Skeletal muscle cell (primary cell): ENCODE data around the gene PATL2.
A peak's percentile ranks its signal among the peaks of the same experiment; 100 is the strongest.
"Not testable (repeated sequence)": the region's sequence is repeated elsewhere in the genome, so short reads cannot be mapped to it uniquely, and the experiment has no call there.

Experiments used
- DNase-seq: peaks from one replicate; pipeline ENCODE4 v3.0.0-alpha.2; 2010; ENCODE audit warnings: low read depth
- H3K4me3 ChIP-seq: 2 replicates; pipeline ENCODE4 v1.5.1; 2011; ENCODE audit warnings: low read depth, mild to moderate bottlenecking, control low read depth, low read length, moderate library complexity

Gene PATL2

DNA sequence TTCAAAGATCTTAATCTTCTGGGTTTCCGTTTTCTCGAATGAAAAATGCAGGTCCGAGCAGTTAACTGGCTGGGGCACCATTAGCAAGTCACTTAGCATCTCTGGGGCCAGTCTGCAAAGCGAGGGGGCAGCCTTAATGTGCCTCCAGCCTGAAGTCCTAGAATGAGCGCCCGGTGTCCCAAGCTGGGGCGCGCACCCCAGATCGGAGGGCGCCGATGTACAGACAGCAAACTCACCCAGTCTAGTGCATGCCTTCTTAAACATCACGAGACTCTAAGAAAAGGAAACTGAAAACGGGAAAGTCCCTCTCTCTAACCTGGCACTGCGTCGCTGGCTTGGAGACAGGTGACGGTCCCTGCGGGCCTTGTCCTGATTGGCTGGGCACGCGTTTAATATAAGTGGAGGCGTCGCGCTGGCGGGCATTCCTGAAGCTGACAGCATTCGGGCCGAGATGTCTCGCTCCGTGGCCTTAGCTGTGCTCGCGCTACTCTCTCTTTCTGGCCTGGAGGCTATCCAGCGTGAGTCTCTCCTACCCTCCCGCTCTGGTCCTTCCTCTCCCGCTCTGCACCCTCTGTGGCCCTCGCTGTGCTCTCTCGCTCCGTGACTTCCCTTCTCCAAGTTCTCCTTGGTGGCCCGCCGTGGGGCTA is at the start of gene PATL2, which contains the start of gene B2M:
TSS of gene PATL2 (minus strand) at position 228 of the 647 bp plus-strand sequence. CDS start 34,833 bp downstream, outside the sequence.
TSS of gene B2M (plus strand) at position 422 of the 647 bp plus-strand sequence. CDS start at position 452, 30 bp downstream.
- DNase-seq, result peak; percentile 80
- peak within 1 kb of the TSS; percentile 93 for H3K4me3 ChIP-seq

DNA sequence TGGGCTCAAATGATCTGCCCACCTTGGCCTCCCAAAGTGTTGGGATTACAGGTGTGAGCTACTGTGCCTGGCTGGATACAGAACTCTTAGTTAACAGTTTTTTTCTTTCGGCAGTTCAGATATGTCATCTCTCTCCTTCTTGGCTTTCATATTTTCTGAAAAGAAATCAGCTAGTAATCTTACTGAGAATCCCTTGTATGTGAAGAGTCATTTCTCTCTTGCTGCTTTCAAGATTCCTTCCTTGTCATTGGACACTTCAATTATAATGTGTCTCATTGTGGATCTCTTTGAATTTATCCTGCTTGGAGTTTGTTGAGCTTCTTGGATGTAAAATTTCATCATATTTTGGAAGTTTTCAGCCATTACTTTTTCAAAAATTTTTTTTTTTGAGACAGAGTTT is 42.2 kb upstream of the PATL2 start:
- H3K4me3 ChIP-seq, result no peak overlapping the region
- no peak for DNase-seq

DNA sequence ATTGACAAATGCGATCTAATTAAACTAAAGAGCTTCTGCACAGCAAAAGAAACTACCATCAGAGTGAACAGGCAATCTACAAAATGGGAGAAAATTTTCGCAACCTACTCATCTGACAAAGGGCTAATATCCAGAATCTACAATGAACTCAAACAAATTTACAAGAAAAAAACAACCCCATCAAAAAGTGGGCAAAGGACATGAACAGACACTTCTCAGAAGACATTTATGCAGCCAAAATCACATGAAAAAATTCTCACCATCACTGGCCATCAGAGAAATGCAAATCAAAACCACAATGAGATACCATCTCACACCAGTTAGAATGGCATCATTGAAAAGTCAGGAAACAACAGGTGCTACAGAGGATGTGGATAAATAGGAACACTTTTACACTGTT is 32.3 kb upstream of the PATL2 start:
- not testable (repeated sequence) for H3K4me3 ChIP-seq, DNase-seq

DNA sequence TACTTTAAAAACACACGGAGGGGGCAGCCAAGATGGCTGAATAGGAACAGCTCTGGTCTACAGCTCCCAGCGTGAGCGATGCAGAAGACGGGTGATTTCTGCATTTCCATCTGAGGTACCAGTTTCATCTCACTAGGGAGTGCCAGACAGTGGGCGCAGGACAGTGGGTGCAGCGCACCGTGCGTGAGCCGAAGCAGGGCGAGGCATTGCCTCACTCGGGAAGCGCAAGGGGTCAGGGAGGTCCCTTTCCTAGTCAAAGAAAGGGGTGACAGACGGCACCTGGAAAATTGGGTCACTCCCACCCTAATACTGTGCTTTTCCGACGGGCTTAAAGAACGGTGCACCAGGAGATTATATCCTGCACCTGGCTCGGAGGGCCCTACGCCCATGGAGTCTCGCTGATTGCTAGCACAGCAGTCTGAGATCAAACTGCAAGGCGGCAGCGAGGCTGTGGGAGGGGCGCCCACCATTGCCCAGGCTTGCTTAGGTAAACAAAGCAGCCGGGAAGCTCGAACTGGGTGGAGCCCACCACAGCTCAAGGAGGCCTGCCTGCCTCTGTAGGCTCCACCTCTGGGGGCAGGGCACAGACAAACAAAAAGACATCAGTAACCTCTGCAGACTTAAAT is 28.2 kb upstream of the PATL2 start:
- not testable (repeated sequence) for DNase-seq, H3K4me3 ChIP-seq

DNA sequence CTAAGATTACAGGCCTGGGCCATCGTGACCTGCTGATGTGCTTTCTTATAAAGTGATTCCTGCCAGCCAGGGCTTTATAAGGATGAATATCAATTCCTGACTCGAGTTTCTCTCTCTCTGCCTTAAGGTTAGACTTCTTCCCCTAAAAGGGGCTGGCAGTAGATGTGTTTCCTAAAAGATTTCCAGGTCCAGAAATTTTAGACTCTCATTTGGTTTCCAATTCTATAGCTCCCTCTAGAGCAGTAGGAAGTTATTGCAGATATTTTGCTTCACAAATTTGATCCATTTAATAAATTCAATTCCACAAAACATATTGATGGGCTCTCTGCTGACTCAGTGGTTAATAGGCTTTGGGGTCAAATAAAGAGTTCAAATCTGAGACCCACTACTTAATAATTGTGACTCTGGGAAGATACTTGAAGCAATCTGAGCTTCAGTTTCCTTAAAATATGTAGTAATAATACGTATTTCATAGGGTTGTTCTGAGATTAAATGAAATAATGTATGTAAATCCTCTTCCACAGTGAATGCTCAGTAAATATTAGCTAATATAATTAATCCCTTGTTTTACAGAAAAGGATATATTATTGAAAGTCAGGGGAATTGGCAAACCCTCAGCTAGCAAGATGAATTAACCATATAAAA is 27.3 kb upstream of the PATL2 start:
- H3K4me3 ChIP-seq, result no peak overlapping the region
- DNase-seq, result no peak

DNA sequence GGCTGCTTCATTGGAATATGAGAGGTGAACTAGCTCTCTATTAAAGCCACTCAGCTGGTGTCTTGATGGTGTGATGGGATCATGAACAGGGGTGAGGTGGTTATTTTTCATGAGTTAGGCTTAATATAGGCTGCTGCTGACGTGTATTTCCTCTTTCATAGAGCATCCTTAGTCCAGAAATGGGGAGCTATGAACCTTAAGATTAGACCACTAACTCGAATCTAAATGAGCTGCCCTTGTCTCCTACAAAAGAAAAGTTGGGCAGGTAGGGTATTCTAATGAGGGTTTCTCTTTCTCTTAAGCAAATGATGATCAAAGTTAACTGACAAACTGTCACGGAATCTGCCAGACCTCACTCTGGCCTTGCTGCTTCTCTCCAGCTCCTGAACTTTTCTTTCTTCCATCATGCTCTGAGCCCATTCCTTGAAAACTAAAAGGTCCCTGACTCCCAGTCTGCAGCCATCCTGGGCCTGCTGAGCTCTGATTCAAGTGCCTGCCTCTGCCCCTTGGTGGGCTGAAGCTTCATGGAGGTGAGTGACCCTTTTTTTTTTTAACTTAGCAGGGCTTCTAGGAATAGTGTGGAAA is 25.1 kb upstream of the PATL2 start, which contains the start of gene TRIM69:
TSS of gene TRIM69 (plus strand) at position 348 of the 585 bp plus-strand sequence. CDS start at position 525, 177 bp downstream.
- no peak within 1 kb of the TSS for H3K4me3 ChIP-seq
- DNase-seq, result no peak

DNA sequence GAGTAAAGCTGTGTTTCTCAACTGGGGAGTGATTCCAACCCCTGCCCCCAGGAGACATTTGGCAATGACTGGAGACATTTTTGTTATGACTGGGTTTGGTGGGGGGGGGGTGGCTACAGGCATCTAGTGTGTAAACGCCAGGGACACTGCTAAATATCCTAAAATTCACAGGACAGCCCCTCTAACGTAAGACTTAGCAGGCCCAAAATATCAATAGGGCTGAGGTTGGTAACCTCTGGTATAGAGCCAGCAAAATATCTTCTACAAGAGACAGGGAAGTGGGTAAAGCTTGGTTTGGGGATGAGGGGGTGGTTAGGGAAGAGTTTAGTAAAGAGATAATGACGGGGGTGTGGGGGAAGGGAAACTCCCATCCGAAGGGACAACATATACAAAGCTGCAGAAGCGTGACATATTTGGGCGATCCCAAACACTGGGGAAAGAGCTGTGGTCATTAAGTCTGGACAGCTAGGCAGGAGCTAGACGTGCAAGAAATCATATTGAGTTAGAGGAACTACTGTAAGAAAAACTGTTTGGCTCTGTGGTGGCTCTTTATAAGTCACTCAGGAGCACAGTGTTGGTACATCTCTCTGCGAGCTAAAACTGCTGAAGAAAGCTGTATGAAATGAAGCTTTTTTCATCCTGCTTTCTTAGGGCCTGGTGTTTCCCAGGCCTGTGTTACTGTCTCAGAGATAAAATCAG is 24.5 kb upstream of the PATL2 start:
- no peak overlapping the region for H3K4me3 ChIP-seq
- DNase-seq, result no peak

DNA sequence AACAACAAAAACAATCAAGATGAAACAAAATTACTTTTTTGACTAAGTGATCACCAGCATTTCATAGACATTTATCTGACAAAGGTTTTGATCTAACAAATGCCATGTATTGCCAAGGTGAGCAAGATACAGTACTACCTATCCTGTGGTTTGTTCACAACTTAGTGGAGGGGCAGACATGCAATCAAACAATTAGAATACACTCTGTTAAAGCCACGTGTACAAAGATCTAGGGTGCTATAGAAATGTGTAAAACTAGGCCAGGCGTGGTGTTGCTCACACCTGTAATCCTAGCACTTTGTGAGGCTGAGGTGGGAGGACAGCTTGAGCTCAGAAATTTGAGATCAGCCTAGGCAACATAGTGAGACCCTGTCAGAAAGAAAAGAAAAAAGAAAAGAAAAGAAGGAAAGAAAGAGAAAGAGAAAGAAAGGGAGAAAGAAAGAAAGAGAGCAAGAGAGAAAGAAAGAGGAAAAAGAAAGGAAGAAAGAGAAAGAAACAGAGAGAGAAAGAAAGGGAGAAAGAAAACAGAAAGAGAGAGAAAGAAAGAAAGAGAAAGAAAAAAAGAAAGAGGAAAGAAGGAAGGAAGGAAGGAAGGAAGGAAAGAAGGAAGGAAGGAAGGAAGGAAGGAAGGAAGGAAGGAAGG is 23.8 kb upstream of the PATL2 start:
- no peak for DNase-seq
- H3K4me3 ChIP-seq, result no peak overlapping the region

DNA sequence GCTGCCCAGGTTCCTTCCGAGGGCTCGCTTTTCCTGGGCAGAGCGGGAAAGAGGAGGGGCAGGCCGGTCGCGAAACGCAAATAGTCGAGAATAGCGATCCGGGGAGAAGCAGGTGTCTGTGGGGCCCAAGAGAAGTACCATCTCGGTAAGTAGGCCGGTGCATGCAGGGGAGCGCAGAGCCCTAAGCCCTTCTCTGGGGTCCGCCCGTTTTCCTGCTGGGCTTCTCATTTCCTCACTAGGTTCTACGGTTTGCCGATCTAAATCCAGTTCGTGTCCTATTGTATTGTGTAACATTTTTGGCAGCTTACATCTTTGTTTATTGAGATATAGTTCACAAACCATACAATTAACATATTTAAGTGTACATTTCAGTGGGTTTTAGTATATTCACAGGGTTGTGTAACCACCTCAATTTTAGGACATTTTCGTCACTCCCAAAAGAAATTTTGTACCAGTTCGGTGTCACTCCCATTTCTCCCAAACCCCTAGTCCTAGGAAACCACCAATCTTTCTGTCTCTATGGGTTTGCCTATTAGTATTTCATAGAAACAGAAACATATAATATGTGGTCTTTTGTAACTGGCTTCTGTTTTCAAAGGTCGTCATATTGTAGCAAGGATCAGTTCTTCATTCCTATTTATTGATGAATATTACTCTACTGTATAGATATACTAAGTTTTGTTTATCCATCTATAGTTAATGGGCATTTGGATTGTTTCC is 18.4 kb upstream of the PATL2 start:
- no peak for DNase-seq
- peak overlapping the region; percentile 69 for H3K4me3 ChIP-seq

DNA sequence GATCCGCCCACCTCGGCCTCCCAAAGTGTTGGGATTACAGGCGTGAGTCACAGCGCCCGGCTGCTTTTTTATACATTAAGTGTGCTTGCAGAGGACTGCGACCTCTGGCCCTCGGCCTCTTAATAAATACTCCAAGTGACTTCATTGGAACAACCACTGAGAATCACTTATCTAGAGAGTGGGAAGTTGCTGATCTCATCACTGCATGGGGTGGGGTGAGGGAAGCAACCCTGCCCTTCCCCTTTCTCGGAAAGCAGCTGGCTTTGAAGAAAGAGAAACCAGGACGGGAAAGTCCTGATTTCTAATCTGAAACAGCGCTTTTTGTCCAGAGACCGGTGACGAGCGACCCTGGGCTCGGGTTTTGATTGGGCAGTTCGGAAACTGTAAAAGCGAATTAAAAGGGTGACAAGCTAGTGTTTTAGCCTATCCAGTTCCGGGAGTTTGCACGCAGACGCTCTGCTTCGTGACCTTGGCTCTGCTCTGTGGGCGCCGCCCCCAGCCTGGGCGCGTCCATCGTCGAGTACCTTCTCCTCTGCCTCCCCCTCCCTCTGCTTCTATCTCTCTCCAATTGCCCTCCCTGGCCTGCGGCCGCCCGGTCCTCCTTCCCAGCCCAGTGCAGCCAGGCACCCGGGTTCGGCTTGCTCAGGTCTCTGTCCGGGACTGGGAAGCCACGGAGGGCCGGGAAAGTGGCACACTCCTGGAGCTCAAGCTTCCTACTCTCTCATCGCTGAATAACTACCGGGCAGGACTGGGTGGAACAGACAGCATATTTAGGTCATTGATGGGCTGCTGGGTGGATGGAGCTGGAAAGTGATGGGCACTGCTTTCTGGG is 17.7 kb upstream of the PATL2 start:
- DNase-seq, result peak; percentile 97
- peak overlapping the region; percentile 69 for H3K4me3 ChIP-seq

DNA sequence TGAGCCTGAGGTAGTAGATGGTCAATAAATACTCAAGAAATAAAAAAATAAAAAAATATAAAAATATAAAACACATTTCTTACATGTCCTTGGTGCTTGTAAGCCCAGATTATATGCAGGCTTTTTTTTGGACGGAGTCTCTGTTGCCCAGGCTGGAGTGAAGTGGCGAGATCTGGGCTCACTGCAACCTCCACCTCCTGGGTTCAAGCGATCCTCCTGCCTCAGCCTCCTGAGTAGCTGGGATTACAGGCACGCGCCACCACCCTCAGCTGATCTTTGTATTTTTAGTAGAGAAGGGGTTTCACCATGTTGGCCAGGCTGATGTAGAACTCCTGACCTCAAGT is 17.1 kb upstream of the PATL2 start:
- DNase-seq, result not testable (repeated sequence)
- peak overlapping the region; percentile 69 for H3K4me3 ChIP-seq

DNA sequence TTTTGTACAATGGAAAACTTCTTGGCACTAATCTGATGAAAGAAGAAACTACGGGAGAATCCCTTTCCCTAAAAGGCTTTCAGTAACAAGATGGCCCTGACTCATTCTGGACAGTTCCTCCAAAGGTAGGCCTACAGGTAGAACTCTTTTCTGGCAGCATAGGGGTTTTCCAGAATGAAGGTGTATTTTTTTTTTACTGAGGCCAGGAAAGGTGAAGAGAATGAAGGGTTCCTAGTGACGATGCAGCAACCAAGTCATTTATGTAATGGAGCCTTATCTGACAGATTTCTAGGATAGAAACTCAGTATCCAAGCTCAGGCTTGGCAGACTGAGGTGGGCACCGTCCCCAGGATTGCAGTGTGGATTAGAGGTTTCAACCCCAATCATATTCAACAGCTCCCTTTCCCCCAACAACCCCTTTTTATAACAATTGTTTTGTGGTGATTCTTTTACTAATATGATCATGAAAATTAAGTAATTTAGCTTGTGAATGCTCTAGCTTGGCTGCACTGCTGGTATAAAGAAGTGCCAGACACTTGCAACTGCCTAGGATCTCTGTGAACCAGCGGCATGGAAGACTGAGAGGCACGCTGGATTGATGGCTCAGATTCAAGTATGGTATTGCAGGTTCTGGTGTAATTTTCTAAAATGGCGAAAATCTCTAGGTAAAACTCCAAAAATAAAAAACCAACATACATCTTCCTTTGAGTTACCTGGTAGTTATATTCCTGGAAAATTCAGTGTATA is 16.5 kb upstream of the PATL2 start:
- no peak overlapping the region for H3K4me3 ChIP-seq
- no peak for DNase-seq

DNA sequence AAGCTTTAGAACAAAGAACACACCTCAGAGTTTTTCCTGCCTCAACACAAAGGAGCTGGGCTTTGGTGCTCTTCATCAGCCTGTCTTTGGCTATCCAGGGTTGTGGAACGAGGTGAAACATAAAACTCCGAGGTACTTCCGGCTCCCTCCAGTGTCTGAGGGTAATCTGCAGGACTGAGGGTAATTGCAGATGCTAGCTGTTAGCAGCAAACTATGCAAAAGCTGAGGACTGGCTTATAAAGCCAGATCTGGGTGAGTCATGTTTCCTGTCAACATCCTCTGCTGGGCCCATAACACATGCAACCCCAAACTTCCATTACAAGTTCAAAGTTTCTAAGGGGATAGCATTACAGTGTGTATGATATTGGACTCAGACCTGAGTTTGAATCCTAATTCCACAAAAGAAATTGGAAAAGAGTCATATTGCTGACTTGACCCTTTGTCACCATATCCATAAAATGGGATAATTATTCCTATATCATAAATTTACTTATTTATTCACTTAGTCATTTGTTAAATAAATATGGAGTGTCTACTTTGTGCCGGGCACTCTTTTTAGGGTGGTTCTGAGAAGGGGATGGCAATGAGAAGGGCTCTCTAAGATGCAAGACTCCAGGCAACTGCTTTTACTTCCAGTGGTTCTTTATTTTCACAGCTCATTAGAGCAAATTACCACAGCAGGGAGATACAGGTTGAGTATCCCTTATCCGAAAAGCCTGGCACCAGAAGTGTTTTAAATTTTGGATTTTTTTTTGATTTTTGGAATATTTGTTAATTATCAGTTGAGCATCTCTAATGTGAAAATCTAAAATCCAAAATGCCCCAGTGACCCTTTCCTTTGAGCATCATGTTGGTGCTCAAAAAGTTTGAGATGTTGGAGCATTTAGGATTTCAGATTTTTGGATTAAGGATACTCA is 15.7 kb upstream of the PATL2 start:
- no peak overlapping the region for H3K4me3 ChIP-seq
- DNase-seq, result peak; percentile 83

DNA sequence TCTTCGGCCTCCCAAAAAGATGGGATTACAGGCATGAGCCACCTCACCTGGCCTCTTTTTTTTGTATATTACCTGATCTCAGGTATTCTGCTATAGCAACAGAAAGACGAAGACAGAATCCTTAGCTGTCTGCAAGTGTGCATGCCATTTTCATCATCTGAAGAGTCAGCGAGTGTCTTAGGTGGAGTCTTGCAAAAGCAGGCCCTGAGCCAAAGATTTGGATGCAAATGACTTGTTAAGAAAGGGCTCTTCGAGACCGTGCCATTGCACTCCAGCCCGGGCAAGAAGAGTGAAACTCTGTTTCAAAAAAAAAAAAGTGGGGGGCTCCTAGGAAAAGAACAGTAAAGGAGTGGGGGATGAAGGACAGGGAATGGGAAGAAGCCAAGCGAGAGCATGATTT is 15.0 kb upstream of the PATL2 start:
- DNase-seq, result no peak
- no peak overlapping the region for H3K4me3 ChIP-seq

DNA sequence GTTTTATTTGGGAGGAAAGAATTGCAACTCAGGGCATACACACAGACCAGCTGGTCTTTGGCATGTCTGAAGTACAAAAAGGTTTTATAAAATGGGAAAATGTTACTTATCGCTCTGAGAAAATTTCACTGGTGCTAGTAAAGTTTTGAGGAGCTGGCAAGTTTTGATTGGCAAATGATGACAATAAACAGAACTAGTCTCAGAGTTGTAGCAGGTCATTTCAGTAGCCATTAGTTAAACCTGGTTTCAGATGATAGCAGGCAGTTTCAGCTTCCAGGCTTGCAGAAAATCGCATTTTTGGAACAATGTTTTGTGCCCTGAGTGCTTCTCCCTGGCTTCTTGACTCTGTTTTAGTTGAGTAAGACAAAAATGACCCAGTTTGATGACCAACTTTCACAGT is 10.9 kb upstream of the PATL2 start:
- H3K4me3 ChIP-seq, result no peak overlapping the region

DNA sequence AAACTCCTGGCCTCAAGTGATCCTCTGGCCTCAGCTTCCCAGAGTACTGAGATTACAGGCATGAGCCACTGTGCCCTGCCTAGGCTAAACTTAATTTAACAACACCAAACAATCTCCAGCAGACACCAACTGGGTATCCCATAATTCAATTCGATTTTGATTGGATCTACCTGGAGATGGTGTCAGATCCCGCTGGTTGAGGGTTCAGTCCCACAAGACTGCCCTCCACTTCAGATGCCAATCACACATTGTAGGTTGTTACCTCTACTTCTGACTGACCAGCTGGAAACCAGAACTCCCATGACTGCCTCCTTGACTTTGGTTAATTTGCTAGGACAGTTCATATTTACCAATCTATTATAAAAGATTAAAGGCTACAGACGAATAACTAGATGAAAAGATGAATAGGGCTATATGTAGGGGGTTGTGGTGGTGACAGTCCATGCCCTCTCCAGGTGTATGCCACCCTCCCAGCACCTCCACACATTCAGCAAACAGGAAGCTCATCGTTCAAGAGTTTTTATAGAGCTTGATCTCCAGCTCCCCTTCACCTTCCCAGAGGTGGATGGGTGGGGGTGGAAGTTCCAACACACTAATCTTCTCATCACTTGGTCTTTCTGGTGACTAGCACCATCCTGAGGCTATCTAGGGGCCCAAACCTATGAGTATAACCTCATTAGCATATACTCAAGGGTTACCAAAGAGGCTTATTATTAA is 9.5 kb upstream of the PATL2 start:
- no peak overlapping the region for H3K4me3 ChIP-seq
- DNase-seq, result no peak

More for the DNA sequence above, 10.9 kb upstream of the PATL2 start:
- no peak for DNase-seq
